ENCODE data around the gene CSRP2. TPM values are rescaled to one million over a fixed set of nuclear protein-coding genes. Genes with fewer than 3 reads are reported as not detected.

Gene CSRP2
- polyA plus RNA-seq, 1 donor from 2014 or later: 67.2 TPM

- no peak for TF ChIP-seq EP300 (conservative IDR thresholded peaks at IDR 0.05; ENCODE audit: poor library complexity, severe bottlenecking)
- no peak for TF ChIP-seq EZH2 (IDR thresholded peaks at IDR 0.05; ENCODE audit: borderline replicate concordance, insufficient read depth, low read length, poor library complexity, severe bottlenecking)
- TF ChIP-seq SMC3 (conservative IDR thresholded peaks at IDR 0.05; ENCODE audit: poor library complexity): no peak
- no peak for TF ChIP-seq RAD21 (conservative IDR thresholded peaks at IDR 0.05)
- TF ChIP-seq TAF1 (IDR thresholded peaks at IDR 0.05; ENCODE audit: low read depth): no peak
- TF ChIP-seq, protein P1, sequence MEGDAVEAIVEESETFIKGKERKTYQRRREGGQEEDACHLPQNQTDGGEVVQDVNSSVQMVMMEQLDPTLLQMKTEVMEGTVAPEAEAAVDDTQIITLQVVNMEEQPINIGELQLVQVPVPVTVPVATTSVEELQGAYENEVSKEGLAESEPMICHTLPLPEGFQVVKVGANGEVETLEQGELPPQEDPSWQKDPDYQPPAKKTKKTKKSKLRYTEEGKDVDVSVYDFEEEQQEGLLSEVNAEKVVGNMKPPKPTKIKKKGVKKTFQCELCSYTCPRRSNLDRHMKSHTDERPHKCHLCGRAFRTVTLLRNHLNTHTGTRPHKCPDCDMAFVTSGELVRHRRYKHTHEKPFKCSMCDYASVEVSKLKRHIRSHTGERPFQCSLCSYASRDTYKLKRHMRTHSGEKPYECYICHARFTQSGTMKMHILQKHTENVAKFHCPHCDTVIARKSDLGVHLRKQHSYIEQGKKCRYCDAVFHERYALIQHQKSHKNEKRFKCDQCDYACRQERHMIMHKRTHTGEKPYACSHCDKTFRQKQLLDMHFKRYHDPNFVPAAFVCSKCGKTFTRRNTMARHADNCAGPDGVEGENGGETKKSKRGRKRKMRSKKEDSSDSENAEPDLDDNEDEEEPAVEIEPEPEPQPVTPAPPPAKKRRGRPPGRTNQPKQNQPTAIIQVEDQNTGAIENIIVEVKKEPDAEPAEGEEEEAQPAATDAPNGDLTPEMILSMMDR (IDR thresholded peaks at IDR 0.05; ENCODE audit: poor library complexity, severe bottlenecking): no peak
- no peak for TF ChIP-seq MXI1 (conservative IDR thresholded peaks at IDR 0.05; ENCODE audit: poor library complexity, severe bottlenecking)
- no peak for TF ChIP-seq POLR2AphosphoS5 (IDR thresholded peaks at IDR 0.05)
- TF ChIP-seq, protein P2, sequence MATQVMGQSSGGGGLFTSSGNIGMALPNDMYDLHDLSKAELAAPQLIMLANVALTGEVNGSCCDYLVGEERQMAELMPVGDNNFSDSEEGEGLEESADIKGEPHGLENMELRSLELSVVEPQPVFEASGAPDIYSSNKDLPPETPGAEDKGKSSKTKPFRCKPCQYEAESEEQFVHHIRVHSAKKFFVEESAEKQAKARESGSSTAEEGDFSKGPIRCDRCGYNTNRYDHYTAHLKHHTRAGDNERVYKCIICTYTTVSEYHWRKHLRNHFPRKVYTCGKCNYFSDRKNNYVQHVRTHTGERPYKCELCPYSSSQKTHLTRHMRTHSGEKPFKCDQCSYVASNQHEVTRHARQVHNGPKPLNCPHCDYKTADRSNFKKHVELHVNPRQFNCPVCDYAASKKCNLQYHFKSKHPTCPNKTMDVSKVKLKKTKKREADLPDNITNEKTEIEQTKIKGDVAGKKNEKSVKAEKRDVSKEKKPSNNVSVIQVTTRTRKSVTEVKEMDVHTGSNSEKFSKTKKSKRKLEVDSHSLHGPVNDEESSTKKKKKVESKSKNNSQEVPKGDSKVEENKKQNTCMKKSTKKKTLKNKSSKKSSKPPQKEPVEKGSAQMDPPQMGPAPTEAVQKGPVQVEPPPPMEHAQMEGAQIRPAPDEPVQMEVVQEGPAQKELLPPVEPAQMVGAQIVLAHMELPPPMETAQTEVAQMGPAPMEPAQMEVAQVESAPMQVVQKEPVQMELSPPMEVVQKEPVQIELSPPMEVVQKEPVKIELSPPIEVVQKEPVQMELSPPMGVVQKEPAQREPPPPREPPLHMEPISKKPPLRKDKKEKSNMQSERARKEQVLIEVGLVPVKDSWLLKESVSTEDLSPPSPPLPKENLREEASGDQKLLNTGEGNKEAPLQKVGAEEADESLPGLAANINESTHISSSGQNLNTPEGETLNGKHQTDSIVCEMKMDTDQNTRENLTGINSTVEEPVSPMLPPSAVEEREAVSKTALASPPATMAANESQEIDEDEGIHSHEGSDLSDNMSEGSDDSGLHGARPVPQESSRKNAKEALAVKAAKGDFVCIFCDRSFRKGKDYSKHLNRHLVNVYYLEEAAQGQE (IDR thresholded peaks at IDR 0.05; ENCODE audit: borderline replicate concordance): no peak
- no peaks in the 10 kb centered on the region for H3K9me3 ChIP-seq (ENCODE audit: low read length)
- no peak overlapping the region for H2AFZ ChIP-seq (ENCODE audit: low read depth, low read length)
- no peaks in the 10 kb centered on the region for H4K20me1 ChIP-seq (ENCODE audit: insufficient read depth)
- H3F3A ChIP-seq (ENCODE audit: insufficient read depth, low read length, poor library complexity, severe bottlenecking): no peaks in the 10 kb centered on the region
- H3K4me3 ChIP-seq (ENCODE audit: low read length): no peak overlapping the region
- H3K9me2 ChIP-seq (ENCODE audit: insufficient read depth, low read length): no peaks in the 10 kb centered on the region
- H3K9ac ChIP-seq (ENCODE audit: low read length): no peak overlapping the region
- H3K36me3 ChIP-seq (ENCODE audit: insufficient read depth, low read length): no peaks in the 10 kb centered on the region
- H3K27ac ChIP-seq (ENCODE audit: low read length): no peak overlapping the region
- H3K79me2 ChIP-seq (replicated peaks; ENCODE audit: insufficient read depth, low read length): no peaks in the 10 kb centered on the region
- no peak overlapping the region for H3K4me2 ChIP-seq (ENCODE audit: low read length)
- H3K27me3 ChIP-seq (ENCODE audit: insufficient read depth, low read depth, low read length): no peaks in the 10 kb centered on the region
Measured at GRCh38 chr12:76888775-76889174, 10.0 kb upstream of the CSRP2 start.

DNA sequence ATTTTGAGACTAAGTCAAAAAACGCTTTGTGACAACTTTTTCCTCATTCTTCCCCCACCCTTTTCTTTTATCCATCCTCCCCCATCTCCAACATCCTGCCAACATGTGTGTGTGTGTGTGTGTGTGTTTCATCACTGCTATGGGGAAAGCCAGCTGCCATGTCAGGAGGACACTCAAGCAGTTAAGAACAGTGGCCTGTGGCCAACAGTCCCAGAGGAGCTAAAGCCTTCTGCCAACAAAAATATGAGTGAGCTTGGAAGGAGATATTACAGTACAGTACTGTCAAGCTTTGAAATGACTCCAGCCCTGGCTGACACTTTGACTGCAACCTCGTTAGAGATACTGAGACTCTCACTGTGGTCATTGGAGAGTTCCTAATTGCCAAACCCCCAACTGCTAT lies 5.0 kb upstream of the CSRP2 start:
- H3K9me2 ChIP-seq (ENCODE audit: insufficient read depth, low read length): no peaks in the 10 kb centered on the region
- no peaks in the 10 kb centered on the region for H3K79me2 ChIP-seq (replicated peaks; ENCODE audit: insufficient read depth, low read length)
- no peak overlapping the region for H2AFZ ChIP-seq (ENCODE audit: low read depth, low read length)
- H4K20me1 ChIP-seq (ENCODE audit: insufficient read depth): no peaks in the 10 kb centered on the region
- H3K9me3 ChIP-seq (ENCODE audit: low read length): no peaks in the 10 kb centered on the region
- H3K4me3 ChIP-seq (ENCODE audit: low read length): no peak overlapping the region
- no peak overlapping the region for H3K4me2 ChIP-seq (ENCODE audit: low read length)
- TF ChIP-seq POLR2AphosphoS5 (IDR thresholded peaks at IDR 0.05) (no peak), MXI1 (conservative IDR thresholded peaks at IDR 0.05; ENCODE audit: poor library complexity, severe bottlenecking) (no peak), SMC3 (conservative IDR thresholded peaks at IDR 0.05; ENCODE audit: poor library complexity) (no peak), EZH2 (IDR thresholded peaks at IDR 0.05; ENCODE audit: borderline replicate concordance, insufficient read depth, low read length, poor library complexity, severe bottlenecking) (no peak), RAD21 (conservative IDR thresholded peaks at IDR 0.05) (no peak)
- TF ChIP-seq, protein P2 (IDR thresholded peaks at IDR 0.05; ENCODE audit: borderline replicate concordance): no peak
- H3K9ac ChIP-seq (ENCODE audit: low read length): no peak overlapping the region
- H3F3A ChIP-seq (ENCODE audit: insufficient read depth, low read length, poor library complexity, severe bottlenecking): no peaks in the 10 kb centered on the region
- H3K27ac ChIP-seq (ENCODE audit: low read length): no peak overlapping the region
- H3K27me3 ChIP-seq (ENCODE audit: insufficient read depth, low read depth, low read length): no peaks in the 10 kb centered on the region
- H3K36me3 ChIP-seq (ENCODE audit: insufficient read depth, low read length): no peaks in the 10 kb centered on the region
